ENCODE data around the gene FTCDNL1.

GRCh38 chr2:199710551-199710950 lies 140.4 kb downstream of the FTCDNL1 start:
- TF ChIP-seq GATA3 (IDR thresholded peaks at IDR 0.05; ENCODE audit: low read depth, low read length) (no peak), GATA2 (IDR thresholded peaks at IDR 0.05; ENCODE audit: low read depth, low read length) (no peak)
